Activated naive CD8-positive, alpha-beta T cell (primary cell): ENCODE measurements around the gene KCNG4.
"Not testable (repeated sequence)": the region's sequence is repeated elsewhere in the genome, so short reads cannot be mapped to it uniquely, and the experiment has no call there.

ENCODE experiments used
- H3K27ac Mint-ChIP-seq: one replicate; pipeline ENCODE4 v1.8.0; 2021; ENCODE audit warnings: mixed read lengths
- H3K27me3 Mint-ChIP-seq: one replicate; pipeline ENCODE4 v1.8.0; 2021; ENCODE audit warnings: mixed read lengths
- H3K36me3 Mint-ChIP-seq: one replicate; pipeline ENCODE4 v1.8.0; 2021; ENCODE audit warnings: mixed read lengths
- H3K4me1 Mint-ChIP-seq: one replicate; pipeline ENCODE4 v1.8.0; 2021; ENCODE audit warnings: low read depth, mixed read lengths
- H3K4me3 Mint-ChIP-seq: one replicate; pipeline ENCODE4 v1.8.0; 2021; ENCODE audit warnings: mild to moderate bottlenecking, mixed read lengths
- H3K9me3 Mint-ChIP-seq: one replicate; pipeline ENCODE4 v1.8.0; 2021; ENCODE audit warnings: low read depth, mixed read lengths

KCNG4 gene

DNA sequence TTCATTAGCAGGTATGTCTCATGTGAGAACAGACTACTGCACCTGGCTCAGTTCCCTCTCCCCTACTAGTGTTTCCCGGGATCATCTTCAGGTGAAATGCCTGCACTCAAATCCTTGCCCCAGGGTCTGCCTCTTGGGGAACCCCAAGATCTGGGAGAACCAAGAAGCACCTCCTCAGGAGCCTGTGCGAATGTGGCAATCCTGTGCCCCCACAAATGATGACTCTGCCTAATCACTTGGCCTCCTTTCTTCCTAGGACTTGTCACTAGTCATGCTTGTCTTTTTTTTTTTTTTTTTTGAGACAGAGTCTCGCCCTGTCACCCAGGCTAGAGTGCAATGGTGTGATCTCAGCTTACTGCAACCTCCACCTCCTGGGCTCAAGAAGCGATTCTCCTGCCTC is 27.2 kb downstream of the KCNG4 start:
- no peaks in the 10 kb centered on the region for H3K36me3 Mint-ChIP-seq
- no peaks in the 10 kb centered on the region for H3K9me3 Mint-ChIP-seq
- H3K4me1 Mint-ChIP-seq = no peaks in the 10 kb centered on the region
- H3K4me3 Mint-ChIP-seq = no peak overlapping the region
- no peaks in the 10 kb centered on the region for H3K27me3 Mint-ChIP-seq
- no peak overlapping the region for H3K27ac Mint-ChIP-seq

DNA sequence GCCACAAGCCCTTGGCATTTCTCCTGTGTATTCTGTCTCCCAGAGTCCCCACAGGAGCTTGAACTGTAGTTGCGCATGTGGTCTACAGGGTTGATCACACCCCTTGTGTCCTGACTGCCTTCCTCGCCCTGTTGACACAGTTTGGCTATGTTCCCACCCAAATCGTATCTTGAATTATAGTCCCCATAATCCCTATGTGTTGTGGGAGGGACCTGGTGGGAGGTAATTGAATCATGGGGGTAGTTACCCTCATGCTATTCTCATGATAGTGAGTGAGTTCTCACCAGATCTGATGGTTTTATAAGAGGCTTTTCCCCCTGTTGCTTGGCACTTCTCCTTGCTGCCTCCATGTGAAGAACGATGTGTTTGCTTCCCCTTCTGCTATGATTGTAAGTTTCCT is 27.7 kb downstream of the KCNG4 start:
- Mint-ChIP-seq H3K4me3 (no peak overlapping the region), H3K4me1 (no peaks in the 10 kb centered on the region), H3K27me3 (no peaks in the 10 kb centered on the region), H3K27ac (no peak overlapping the region), H3K9me3 (no peaks in the 10 kb centered on the region), H3K36me3 (no peaks in the 10 kb centered on the region)

- Mint-ChIP-seq H3K36me3 (no peaks in the 10 kb centered on the region), H3K4me3 (no peak overlapping the region), H3K9me3 (no peaks in the 10 kb centered on the region), H3K27me3 (no peaks in the 10 kb centered on the region), H3K4me1 (no peaks in the 10 kb centered on the region), H3K27ac (no peak overlapping the region)
Measured at GRCh38 chr16:84209989-84210388, 29.8 kb downstream of the KCNG4 start.

DNA sequence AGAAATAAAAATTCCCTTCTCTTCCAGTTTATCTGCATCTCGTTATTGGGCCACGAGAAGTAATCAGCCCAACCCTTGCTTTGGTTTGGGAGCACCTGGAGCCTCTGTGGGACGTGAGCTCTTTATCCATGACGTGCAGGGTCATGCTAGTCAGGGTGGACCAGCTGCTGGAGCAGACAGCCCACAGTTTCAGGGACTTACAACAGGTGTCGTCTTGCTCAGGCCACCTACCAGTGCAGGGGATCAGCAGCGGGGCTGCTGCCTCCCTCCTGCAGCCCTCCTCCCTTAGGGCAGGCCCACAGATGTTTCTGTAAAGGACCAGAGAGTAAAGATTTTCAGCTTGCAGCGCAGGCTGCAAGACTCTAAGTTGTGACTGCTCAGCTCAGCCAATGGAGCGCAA is 31.9 kb downstream of the KCNG4 start:
- Mint-ChIP-seq H3K4me1 (no peaks in the 10 kb centered on the region), H3K36me3 (no peaks in the 10 kb centered on the region), H3K9me3 (no peaks in the 10 kb centered on the region), H3K27me3 (no peaks in the 10 kb centered on the region), H3K27ac (no peak overlapping the region), H3K4me3 (no peak overlapping the region)

DNA sequence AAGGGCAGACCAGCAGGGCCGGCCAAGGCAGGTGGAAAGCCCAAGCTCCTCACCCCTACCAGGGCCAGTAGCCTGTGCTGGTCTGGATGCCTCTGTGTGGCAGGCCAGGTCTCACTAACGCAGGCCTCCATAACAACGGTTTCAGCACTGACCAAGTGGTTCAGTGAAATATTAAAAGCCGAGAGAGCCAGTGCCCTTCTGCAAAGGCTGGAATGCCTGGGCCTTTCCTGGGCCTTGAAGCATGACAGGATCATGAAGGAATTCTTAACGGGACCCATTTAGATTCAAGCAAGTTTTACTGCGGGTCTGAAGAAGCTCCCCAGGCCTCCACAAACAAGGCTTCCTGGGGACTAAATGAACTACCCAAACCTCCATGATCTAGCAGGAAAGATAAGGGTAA is 32.6 kb downstream of the KCNG4 start:
- Mint-ChIP-seq H3K27ac (no peak overlapping the region), H3K36me3 (no peaks in the 10 kb centered on the region), H3K4me3 (no peak overlapping the region), H3K9me3 (no peaks in the 10 kb centered on the region), H3K27me3 (no peaks in the 10 kb centered on the region), H3K4me1 (no peaks in the 10 kb centered on the region)

DNA sequence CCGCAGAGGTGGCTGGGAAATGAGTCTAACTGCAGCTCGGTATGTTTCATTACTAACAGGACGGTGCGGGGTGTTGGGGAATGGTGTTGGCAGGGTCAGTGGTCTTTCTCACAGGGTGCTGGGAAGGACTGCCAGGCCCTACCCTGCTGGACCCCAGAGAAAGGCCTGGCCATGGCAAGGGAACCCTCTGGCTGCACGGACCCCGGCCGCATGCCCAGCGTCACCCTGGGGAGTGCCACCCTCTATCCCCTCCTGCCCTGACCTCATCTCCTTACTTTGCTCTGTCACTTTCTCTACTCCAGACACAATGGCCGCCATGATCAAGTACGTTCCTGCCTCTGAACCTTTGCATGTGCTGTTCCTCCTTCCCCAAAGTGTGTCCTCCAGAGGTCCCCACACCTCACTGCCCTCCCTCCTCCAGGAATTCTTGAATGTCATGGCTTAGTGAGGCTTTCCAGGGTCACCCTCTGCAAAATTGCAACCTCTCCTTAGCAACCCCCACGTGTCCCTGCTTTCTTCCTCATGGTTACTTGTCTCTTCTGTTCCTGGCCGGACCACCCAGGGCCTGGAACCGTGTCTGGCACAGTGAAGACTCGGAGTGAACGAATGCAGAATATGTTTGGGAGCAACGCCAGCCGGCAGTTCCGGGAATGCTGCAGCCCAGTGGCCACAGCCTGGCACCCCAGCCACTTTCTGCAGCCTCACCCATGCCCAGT is 33.7 kb downstream of the KCNG4 start:
- H3K27ac Mint-ChIP-seq = no peak overlapping the region
- H3K27me3 Mint-ChIP-seq = no peaks in the 10 kb centered on the region
- no peak overlapping the region for H3K4me3 Mint-ChIP-seq
- H3K36me3 Mint-ChIP-seq = no peaks in the 10 kb centered on the region
- no peaks in the 10 kb centered on the region for H3K9me3 Mint-ChIP-seq
- H3K4me1 Mint-ChIP-seq = no peaks in the 10 kb centered on the region

- H3K36me3 Mint-ChIP-seq, H3K9me3 Mint-ChIP-seq, H3K4me1 Mint-ChIP-seq, H3K27me3 Mint-ChIP-seq, H3K27ac Mint-ChIP-seq, H3K4me3 Mint-ChIP-seq: not testable (repeated sequence)
Measured at GRCh38 chr16:84205123-84205522, 34.7 kb downstream of the KCNG4 start.

DNA sequence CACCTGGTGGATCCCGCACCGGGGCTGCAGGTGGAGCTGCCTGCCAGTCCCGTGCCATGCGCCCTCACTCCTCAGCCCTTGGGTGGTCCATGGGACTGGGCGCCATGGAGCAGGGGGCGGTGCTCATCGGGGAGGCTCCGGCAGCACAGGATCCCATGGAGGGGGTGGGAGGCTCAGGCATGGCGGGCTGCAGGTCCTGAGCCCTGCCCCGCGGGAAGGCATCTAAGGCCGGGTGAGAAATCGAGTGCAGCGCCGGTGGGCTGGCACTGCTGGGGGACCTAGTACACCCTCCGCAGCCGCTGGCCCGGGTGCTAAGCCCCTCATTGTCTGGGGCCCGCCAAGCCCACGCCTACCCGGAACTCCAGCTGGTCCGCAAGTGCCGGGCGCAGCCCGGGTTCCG is 35.3 kb downstream of the KCNG4 start:
- H3K4me1 Mint-ChIP-seq, H3K27me3 Mint-ChIP-seq, H3K4me3 Mint-ChIP-seq, H3K27ac Mint-ChIP-seq, H3K36me3 Mint-ChIP-seq, H3K9me3 Mint-ChIP-seq: not testable (repeated sequence)

GRCh38 chr16:84199861-84200260 is 40.0 kb downstream of the KCNG4 start:
- no peak overlapping the region for H3K4me3 Mint-ChIP-seq

GRCh38 chr16:84199097-84199496 is 40.7 kb downstream of the KCNG4 start:
- no peak overlapping the region for H3K27ac Mint-ChIP-seq
- no peaks in the 10 kb centered on the region for H3K36me3 Mint-ChIP-seq
- H3K27me3 Mint-ChIP-seq = no peaks in the 10 kb centered on the region
- H3K4me1 Mint-ChIP-seq = peaks cover 1% of the 10 kb centered on the region
- H3K9me3 Mint-ChIP-seq = no peaks in the 10 kb centered on the region
- H3K4me3 Mint-ChIP-seq = no peak overlapping the region

More at GRCh38 chr16:84199861-84200260, 40.0 kb downstream of the KCNG4 start:
- H3K27ac Mint-ChIP-seq = no peak overlapping the region
- no peaks in the 10 kb centered on the region for H3K27me3 Mint-ChIP-seq
- no peaks in the 10 kb centered on the region for H3K9me3 Mint-ChIP-seq
- H3K36me3 Mint-ChIP-seq = no peaks in the 10 kb centered on the region
- no peaks in the 10 kb centered on the region for H3K4me1 Mint-ChIP-seq

GRCh38 chr16:84198401-84198800 is 41.4 kb downstream of the KCNG4 start:
- no peaks in the 10 kb centered on the region for H3K27me3 Mint-ChIP-seq

DNA sequence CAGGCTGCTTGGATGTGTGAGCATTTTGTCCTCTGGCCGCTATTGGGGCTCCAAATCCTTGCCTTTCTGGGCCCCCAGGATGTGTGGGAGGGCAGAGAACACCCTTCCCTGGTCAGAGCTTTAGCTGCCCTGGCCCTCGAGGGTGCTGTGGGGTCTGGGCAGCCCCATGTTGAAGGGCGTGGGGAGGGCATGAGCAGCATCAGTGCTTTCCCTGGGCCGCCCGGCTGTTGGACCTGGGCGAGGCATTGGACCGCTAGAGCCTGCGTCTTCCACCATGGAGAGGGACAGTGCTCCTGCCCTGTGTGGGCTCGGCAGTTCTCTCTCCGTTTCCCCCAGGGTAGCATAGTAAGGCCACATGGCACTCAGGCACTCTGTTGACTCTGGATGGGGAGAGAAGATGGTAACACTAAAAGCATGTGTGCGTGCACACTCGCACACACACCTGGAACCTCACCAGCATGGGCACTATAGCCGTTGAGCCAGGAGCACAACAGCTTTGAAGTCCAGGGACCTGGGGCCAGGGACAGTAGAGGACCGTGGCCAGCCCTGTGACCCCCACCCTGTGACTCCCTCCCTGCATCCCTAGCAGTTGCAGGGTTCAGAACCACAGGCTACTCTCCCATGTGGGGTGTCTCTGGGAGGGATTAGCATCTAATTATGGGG is 42.2 kb downstream of the KCNG4 start:
- Mint-ChIP-seq H3K9me3 (no peaks in the 10 kb centered on the region), H3K36me3 (no peaks in the 10 kb centered on the region), H3K4me1 (peaks cover 14% of the 10 kb centered on the region), H3K4me3 (no peak overlapping the region), H3K27ac (no peak overlapping the region), H3K27me3 (no peaks in the 10 kb centered on the region)

More at GRCh38 chr16:84198401-84198800, 41.4 kb downstream of the KCNG4 start:
- Mint-ChIP-seq H3K27ac (no peak overlapping the region), H3K4me3 (no peak overlapping the region), H3K9me3 (no peaks in the 10 kb centered on the region), H3K4me1 (peaks cover 8% of the 10 kb centered on the region), H3K36me3 (no peaks in the 10 kb centered on the region)

- H3K36me3 Mint-ChIP-seq = no peaks in the 10 kb centered on the region
- H3K4me1 Mint-ChIP-seq = peaks cover 14% of the 10 kb centered on the region
- no peaks in the 10 kb centered on the region for H3K27me3 Mint-ChIP-seq
- no peaks in the 10 kb centered on the region for H3K9me3 Mint-ChIP-seq
- H3K4me3 Mint-ChIP-seq = no peak overlapping the region
- H3K27ac Mint-ChIP-seq = no peak overlapping the region
Measured at GRCh38 chr16:84196727-84197394, 43.0 kb downstream of the KCNG4 start.

DNA sequence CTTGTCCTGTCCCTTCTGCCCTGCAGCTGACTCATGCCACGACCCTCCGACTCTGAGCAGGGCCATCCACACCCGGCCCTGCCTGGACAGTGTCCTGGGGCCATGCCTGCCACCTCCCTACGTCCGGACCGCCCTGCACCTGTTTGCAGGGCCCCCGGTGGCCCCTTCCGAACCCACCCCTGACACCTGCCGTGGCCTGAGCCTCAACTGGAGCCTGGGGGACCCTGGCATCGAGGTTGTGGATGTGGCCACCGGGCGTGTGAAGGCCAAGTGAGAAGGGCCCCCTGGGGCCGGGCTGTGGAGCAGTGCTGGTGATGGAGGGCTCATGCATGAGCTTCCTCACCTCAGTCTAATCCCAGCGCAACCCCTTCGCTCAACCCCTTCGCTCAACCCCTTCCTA is 43.7 kb downstream of the KCNG4 start:
- H3K27me3 Mint-ChIP-seq = no peaks in the 10 kb centered on the region
- no peaks in the 10 kb centered on the region for H3K9me3 Mint-ChIP-seq
- H3K36me3 Mint-ChIP-seq = no peaks in the 10 kb centered on the region
- no peak overlapping the region for H3K27ac Mint-ChIP-seq
- H3K4me1 Mint-ChIP-seq = peaks cover 14% of the 10 kb centered on the region
- no peak overlapping the region for H3K4me3 Mint-ChIP-seq

GRCh38 chr16:84195201-84196093 is 44.4 kb downstream of the KCNG4 start:
- H3K4me3 Mint-ChIP-seq = no peak overlapping the region
- H3K27me3 Mint-ChIP-seq = no peaks in the 10 kb centered on the region
- no peaks in the 10 kb centered on the region for H3K9me3 Mint-ChIP-seq
- H3K27ac Mint-ChIP-seq = no peak overlapping the region
- H3K36me3 Mint-ChIP-seq = no peaks in the 10 kb centered on the region
- H3K4me1 Mint-ChIP-seq = peaks cover 14% of the 10 kb centered on the region
